Tibial artery (tissue), 4 donors: ENCODE results near the gene PHF19.

Source experiments
- DNase-seq, 2 donors: peaks; one replicate each; pipeline ENCODE4 v3.0.0-alpha.2; 2019
- H3K27ac ChIP-seq, 2 donors: fragments of 200-600 bp; sonication (generic) in 1 of 2; 1 replicate in 1 of 2; 2 replicates in 1 of 2; pipeline ENCODE4 v1.5.1; 2018 to 2019; ENCODE audit warnings: mild to moderate bottlenecking in 1 of 2
- H3K27me3 ChIP-seq, 2 donors: fragments of 200-600 bp; sonication (generic) in 1 of 2; one replicate each; pipeline versions ENCODE4 v1.5.1 to v1.6.0; 2016 to 2019
- H3K36me3 ChIP-seq, 3 donors: fragments of 200-600 bp; sonication (generic) in 2 of 3; one replicate each; pipeline ENCODE4 v1.5.1; 2016 to 2019; ENCODE audit warnings: mild to moderate bottlenecking in 2 of 3
- H3K4me1 ChIP-seq, 4 donors: fragments of 200-600 bp; sonication (generic) in 2 of 4; 1 replicate in 3 of 4; 2 replicates in 1 of 4; pipeline ENCODE4 v1.5.1; 2016 to 2019
- H3K4me3 ChIP-seq, 2 donors: fragments of 200-600 bp; sonication (generic) in 1 of 2; 1 replicate in 1 of 2; 2 replicates in 1 of 2; pipeline ENCODE4 v1.5.1; 2018 to 2019; ENCODE audit warnings: mild to moderate bottlenecking in 2 of 2
- H3K9me3 ChIP-seq, 3 donors: fragments of 200-600 bp; sonication (generic) in 1 of 3; one replicate each; pipeline ENCODE4 v1.5.1; 2016 to 2019
- intact Hi-C: fragments of 100-400 bp; cut with DNase I; formaldehyde crosslinking; loops from one replicate; pipeline ENCODE4 v1.15.0; 2023; ENCODE audit warnings: low total_unique reads
- TF ChIP-seq, protein P1 (sequence below), 2 experiments: fragments of 200-600 bp in 1 of 2; fragments of 450-650 bp in 1 of 2; IDR thresholded peaks; one replicate each; pipeline ENCODE4 v1.5.1; 2017 to 2019; ENCODE audit warnings: antibody characterized with exemption in 2 of 2, mild to moderate bottlenecking in 1 of 2, moderate library complexity in 1 of 2

Gene PHF19

DNA sequence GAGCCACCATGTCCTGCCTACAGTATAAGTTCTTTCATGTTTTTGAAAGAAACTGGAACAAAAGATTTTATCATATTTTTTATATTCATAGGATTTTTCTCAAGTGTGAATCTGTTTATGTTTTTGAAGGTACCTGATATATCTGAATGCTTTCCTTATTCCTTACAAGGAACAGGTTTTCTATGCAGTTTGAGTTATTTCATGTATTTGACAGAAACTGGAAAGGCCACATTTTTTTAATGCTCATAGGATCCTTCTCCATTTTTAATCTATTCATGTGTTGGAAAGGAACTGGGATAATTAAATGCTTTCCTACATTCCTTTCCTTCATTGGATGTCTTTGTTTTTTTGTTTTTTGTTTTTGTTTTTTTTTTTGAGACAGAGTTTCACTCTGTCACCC, 68.1 kb downstream of the PHF19 start:
- TF ChIP-seq, protein P1, sequence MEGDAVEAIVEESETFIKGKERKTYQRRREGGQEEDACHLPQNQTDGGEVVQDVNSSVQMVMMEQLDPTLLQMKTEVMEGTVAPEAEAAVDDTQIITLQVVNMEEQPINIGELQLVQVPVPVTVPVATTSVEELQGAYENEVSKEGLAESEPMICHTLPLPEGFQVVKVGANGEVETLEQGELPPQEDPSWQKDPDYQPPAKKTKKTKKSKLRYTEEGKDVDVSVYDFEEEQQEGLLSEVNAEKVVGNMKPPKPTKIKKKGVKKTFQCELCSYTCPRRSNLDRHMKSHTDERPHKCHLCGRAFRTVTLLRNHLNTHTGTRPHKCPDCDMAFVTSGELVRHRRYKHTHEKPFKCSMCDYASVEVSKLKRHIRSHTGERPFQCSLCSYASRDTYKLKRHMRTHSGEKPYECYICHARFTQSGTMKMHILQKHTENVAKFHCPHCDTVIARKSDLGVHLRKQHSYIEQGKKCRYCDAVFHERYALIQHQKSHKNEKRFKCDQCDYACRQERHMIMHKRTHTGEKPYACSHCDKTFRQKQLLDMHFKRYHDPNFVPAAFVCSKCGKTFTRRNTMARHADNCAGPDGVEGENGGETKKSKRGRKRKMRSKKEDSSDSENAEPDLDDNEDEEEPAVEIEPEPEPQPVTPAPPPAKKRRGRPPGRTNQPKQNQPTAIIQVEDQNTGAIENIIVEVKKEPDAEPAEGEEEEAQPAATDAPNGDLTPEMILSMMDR (IDR thresholded peaks at IDR 0.05), result no peak
- intact Hi-C loops, result no loop called here
- no peak overlapping the region for H3K4me3 ChIP-seq
- no peaks in the 10 kb centered on the region for H3K27me3 ChIP-seq
- no peak overlapping the region for H3K27ac ChIP-seq
- peaks cover 0 to 6% (median 0%) of the 10 kb centered on the region in 3 donors for H3K36me3 ChIP-seq
- peaks cover 3 to 25% (median 20%) of the 10 kb centered on the region in 3 donors for H3K9me3 ChIP-seq
- H3K4me1 ChIP-seq, result no peaks in the 10 kb centered on the region
- DNase-seq, result no peak

DNA sequence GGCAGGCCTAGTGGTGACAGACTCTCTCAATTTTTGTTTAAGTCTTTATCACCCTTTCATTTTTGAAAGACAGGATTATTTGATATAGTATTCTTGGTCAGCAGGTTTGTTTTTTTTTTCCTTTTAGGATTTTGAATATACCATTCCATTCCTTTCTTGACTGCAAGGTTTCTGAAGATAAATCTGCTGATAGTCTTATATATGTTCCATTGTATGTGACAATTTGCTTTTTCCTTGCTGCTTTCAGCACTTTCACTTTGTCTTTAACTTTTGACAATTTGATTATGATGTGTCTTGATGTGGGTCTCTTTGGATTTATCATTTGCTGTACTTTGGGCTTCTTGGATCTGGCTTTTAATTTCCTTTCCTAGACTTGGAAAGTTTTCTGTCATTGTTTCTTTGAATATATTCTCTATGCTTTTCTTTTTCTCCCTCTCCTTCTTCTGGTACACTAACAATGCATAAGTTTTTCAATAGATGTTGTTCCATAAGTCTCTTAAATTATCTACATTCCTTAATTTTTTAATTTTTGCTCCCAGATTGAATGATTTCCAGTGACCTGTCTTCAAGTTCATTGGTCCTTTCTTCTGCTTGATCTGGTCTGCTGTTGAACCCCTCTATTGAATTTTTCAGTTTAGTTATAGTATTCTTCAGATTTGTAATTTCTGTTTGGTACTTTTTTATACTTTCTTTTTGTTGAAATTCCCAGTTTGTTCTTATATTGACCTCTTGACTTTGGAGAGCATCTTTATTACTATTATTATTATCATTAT, 69.2 kb downstream of the PHF19 start:
- H3K9me3 ChIP-seq, result peaks cover 3 to 25% (median 20%) of the 10 kb centered on the region in 3 donors
- TF ChIP-seq, protein P1 (IDR thresholded peaks at IDR 0.05), result no peak
- intact Hi-C loops, result no loop called here

More for the DNA sequence above, 69.2 kb downstream of the PHF19 start:
- Histone ChIP-seq H3K4me3 (no peak overlapping the region), H3K4me1 (no peaks in the 10 kb centered on the region), H3K27me3 (no peaks in the 10 kb centered on the region), H3K36me3 (peaks cover 0 to 6% (median 0%) of the 10 kb centered on the region in 3 donors), H3K27ac (no peak overlapping the region)
- no peak for DNase-seq
